Activated CD8-positive, alpha-beta memory T cell treated with anti-CD3 and anti-CD28 coated beads, Interleukin-2, amount 10 ng/mL, durations not matched to agents 7 days and 5 days (primary cell): ENCODE data around the gene BLTP3A. TPM values are rescaled to one million over a fixed set of nuclear protein-coding genes. Genes with fewer than 3 reads are reported as not detected.
"Not testable (repeated sequence)": the region's sequence is repeated elsewhere in the genome, so short reads cannot be mapped to it uniquely, and the experiment has no call there.

Experiments
- ATAC-seq: fragments of 150-1000 bp; cut with Tn5 transposase; one replicate; pipeline ENCODE4 v1.10.0; 2021; ENCODE audit warnings: moderate library complexity
- CTCF ChIA-PET: fragments of 350-600 bp; sonication (Branson Sonifier 250); formaldehyde crosslinking; loops from one replicate; lab custom pipeline; 2021; ENCODE audit warnings: antibody characterized with exemption; lab: Charles Lee
- DNase-seq: peaks from one replicate; pipeline ENCODE4 v3.0.0-alpha.2; 2020
- H3K27ac Mint-ChIP-seq: one replicate; pipeline ENCODE4 v1.8.0; 2021; ENCODE audit warnings: mild to moderate bottlenecking, mixed read lengths
- H3K27me3 Mint-ChIP-seq: one replicate; pipeline ENCODE4 v1.8.0; 2021; ENCODE audit warnings: mixed read lengths
- H3K36me3 Mint-ChIP-seq: one replicate; pipeline ENCODE4 v1.8.0; 2021; ENCODE audit warnings: mild to moderate bottlenecking, mixed read lengths
- H3K4me1 Mint-ChIP-seq: one replicate; pipeline ENCODE4 v1.8.0; 2021; ENCODE audit warnings: mixed read lengths
- H3K4me3 Mint-ChIP-seq: one replicate; pipeline ENCODE4 v1.8.0; 2021; ENCODE audit warnings: mild to moderate bottlenecking, moderate library complexity, mixed read lengths
- H3K9me3 Mint-ChIP-seq: one replicate; pipeline ENCODE4 v1.8.0; 2022; ENCODE audit warnings: low read depth, mixed read lengths
- total RNA-seq, 2 experiments: library from RNA; stranded (reverse); gene quantifications; one replicate each; pipeline ENCODE4 v1.2.3, GENCODE V29; 2021

Gene BLTP3A
- total RNA-seq, 2 experiments from 2014 or later = 14.4 to 15.7 TPM

DNA sequence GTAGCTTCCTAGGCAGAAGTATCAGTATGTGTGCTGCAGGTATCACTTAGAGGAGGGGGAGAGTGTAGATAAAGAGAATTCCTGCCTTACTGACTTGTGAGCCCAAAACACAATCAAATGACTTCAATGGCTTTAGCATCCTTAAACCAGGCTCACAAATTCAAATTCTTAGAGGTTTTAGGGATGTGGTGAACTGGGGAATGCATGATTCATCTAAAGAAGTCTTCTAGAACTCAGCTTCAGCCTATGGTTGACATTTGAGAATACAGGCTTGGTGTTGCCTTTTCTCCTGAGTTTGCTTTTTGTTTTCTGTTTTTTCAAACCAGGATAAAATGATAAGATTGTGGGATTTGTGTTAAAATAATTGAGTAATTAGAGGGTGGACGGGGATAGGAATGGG, 20.2 kb upstream of the BLTP3A start:
- peaks cover 44% of the 10 kb centered on the region for H3K36me3 Mint-ChIP-seq
- H3K27me3 Mint-ChIP-seq = no peaks in the 10 kb centered on the region
- DNase-seq (no peak), ATAC-seq (no peak)
- no peaks in the 10 kb centered on the region for H3K9me3 Mint-ChIP-seq
- CTCF ChIA-PET = no interaction called here
- H3K4me3 Mint-ChIP-seq = no peak overlapping the region
- peaks cover 15% of the 10 kb centered on the region for H3K4me1 Mint-ChIP-seq
- H3K27ac Mint-ChIP-seq = peak overlapping the region; percentile 47

DNA sequence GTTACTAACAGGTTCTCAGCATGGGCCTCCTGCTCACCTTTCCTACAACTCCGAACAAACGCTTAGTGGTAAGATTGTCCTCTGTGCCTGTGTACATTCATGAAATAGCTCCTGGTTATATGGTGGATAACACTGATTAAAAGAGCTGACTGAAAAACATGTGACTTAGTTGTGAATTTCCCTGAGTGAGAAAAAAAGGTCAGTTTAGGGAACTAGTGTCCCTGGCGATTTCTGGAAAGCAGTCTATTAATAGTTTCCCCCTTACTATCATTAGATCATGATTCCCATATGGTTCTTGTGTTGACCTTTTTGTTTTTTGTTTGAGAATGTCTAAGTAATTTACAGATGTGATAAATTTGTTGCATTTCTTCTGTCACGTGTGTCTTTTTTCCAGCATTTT, 18.9 kb upstream of the BLTP3A start:
- CTCF ChIA-PET = interaction anchor here (1.4 kb wide), 1 partner anchor 18 kb away, joined by 4 read pairs; no protein-coding TSS in a partner anchor
- Mint-ChIP-seq H3K27me3 (no peaks in the 10 kb centered on the region), H3K27ac (no peak overlapping the region), H3K9me3 (no peaks in the 10 kb centered on the region), H3K4me1 (peaks cover 15% of the 10 kb centered on the region), H3K4me3 (no peak overlapping the region), H3K36me3 (peaks cover 38% of the 10 kb centered on the region)
- no peak for ATAC-seq
- DNase-seq = no peak

DNA sequence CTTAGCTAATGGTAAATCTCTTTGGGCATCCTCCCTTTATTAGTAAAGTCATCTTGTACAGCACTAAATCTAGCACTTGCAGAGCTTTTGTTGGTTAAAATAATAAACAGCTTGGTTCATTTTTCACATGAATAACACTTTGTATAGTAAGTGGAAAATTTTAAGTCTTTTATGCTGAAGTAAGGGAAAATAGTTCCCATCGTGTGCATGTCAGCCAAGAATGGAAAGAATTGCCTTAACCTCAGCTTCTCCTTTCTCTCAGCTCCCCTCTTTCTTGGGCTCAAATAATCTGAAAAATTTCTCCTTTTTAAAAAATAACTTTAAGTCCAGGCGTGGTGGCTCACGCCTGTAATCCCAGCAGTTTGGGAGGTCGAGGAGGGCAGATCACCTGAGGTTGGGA, 18.0 kb upstream of the BLTP3A start:
- peaks cover 36% of the 10 kb centered on the region for H3K36me3 Mint-ChIP-seq
- ATAC-seq = no peak

DNA sequence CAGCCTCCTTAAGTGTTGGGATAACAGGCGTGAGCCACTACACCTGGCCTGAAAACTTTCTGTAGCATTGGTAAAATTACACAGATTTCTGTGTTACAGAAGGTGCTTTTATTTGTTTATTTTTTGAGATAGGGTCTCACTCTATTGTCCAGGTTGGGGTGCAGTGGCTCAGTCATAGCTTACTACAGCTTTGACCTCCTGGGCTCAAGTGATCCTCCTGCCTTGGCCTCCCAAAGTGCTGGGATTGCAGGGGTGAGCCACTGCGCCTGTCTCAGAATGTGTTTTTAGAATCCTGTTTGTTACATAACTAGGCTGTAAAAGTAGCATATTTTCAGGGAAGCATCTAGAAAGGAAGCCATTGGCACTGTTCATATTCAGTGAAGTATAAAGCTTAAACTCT, 16.9 kb upstream of the BLTP3A start:
- Mint-ChIP-seq H3K27me3 (no peaks in the 10 kb centered on the region), H3K9me3 (no peaks in the 10 kb centered on the region), H3K36me3 (peaks cover 32% of the 10 kb centered on the region), H3K4me1 (peaks cover 17% of the 10 kb centered on the region), H3K27ac (no peak overlapping the region), H3K4me3 (no peak overlapping the region)
- CTCF ChIA-PET = no interaction called here
- ATAC-seq = no peak
- DNase-seq = no peak

More for the DNA sequence above, 18.0 kb upstream of the BLTP3A start:
- no peak overlapping the region for H3K27ac Mint-ChIP-seq
- H3K4me1 Mint-ChIP-seq = peaks cover 17% of the 10 kb centered on the region
- H3K9me3 Mint-ChIP-seq = no peaks in the 10 kb centered on the region
- CTCF ChIA-PET = interaction anchor here (0.6 to 1.4 kb wide), 2 partner anchors 17 to 792 kb away, joined by 3 to 4 read pairs; no protein-coding TSS in a partner anchor
- H3K27me3 Mint-ChIP-seq = no peaks in the 10 kb centered on the region
- no peak overlapping the region for H3K4me3 Mint-ChIP-seq
- DNase-seq = no peak

GRCh38 chr6:34785375-34785774, 6.5 kb upstream of the BLTP3A start:
- H3K4me3 Mint-ChIP-seq, H3K9me3 Mint-ChIP-seq, H3K27me3 Mint-ChIP-seq, H3K27ac Mint-ChIP-seq, H3K36me3 Mint-ChIP-seq, ATAC-seq, CTCF ChIA-PET, H3K4me1 Mint-ChIP-seq, DNase-seq: not testable (repeated sequence)

- DNase-seq, ATAC-seq, H3K4me3 Mint-ChIP-seq, H3K9me3 Mint-ChIP-seq, H3K27me3 Mint-ChIP-seq, CTCF ChIA-PET, H3K27ac Mint-ChIP-seq, H3K36me3 Mint-ChIP-seq: not testable (repeated sequence)
- H3K4me1 Mint-ChIP-seq = peaks cover 11% of the 10 kb centered on the region
These were observed 4.7 kb upstream of the BLTP3A start for GRCh38 chr6:34787152-34787551.

GRCh38 chr6:34788111-34788510, 3.8 kb upstream of the BLTP3A start:
- H3K4me3 Mint-ChIP-seq = no peak overlapping the region
- no peak overlapping the region for H3K27ac Mint-ChIP-seq
- peaks cover 17% of the 10 kb centered on the region for H3K4me1 Mint-ChIP-seq
- ATAC-seq (no peak), DNase-seq (no peak)
- CTCF ChIA-PET = interaction anchor here (1.2 kb wide), 1 partner anchor 9 kb away, joined by 3 read pairs; no protein-coding TSS in a partner anchor
- H3K36me3 Mint-ChIP-seq = no peaks in the 10 kb centered on the region
- no peaks in the 10 kb centered on the region for H3K27me3 Mint-ChIP-seq
- no peaks in the 10 kb centered on the region for H3K9me3 Mint-ChIP-seq

- Mint-ChIP-seq H3K4me1 (peaks cover 24% of the 10 kb centered on the region), H3K27ac (peak overlapping the region; percentile 93), H3K27me3 (no peaks in the 10 kb centered on the region), H3K9me3 (no peaks in the 10 kb centered on the region), H3K36me3 (no peaks in the 10 kb centered on the region), H3K4me3 (peak overlapping the region; percentile 96)
- CTCF ChIA-PET = interaction anchor here (0.8 to 3.3 kb wide), 9 partner anchors 10 to 37 kb away, joined by 3 to 16 read pairs (median 4); partner anchors contain the start of gene SNRPC
- DNase-seq = no peak
- peak; percentile 32 for ATAC-seq
These were observed 651 bp upstream of the BLTP3A start for GRCh38 chr6:34791164-34791700.

- H3K4me3 Mint-ChIP-seq = peak overlapping the region; percentile 96
- peaks cover 24% of the 10 kb centered on the region for H3K4me1 Mint-ChIP-seq
- CTCF ChIA-PET = interaction anchor here (1.0 to 3.3 kb wide), 3 partner anchors 9 to 36 kb away, joined by 3 to 16 read pairs (median 5); partner anchors contain the start of gene SNRPC
- peak overlapping the region; percentile 89 for H3K27ac Mint-ChIP-seq
- peak; percentile 44 for DNase-seq
- H3K9me3 Mint-ChIP-seq = no peaks in the 10 kb centered on the region
- H3K27me3 Mint-ChIP-seq = no peaks in the 10 kb centered on the region
- ATAC-seq = no peak
- no peaks in the 10 kb centered on the region for H3K36me3 Mint-ChIP-seq
These were observed 970 bp downstream of the BLTP3A start for GRCh38 chr6:34792605-34793500.

GRCh38 chr6:34793877-34794276, 2.0 kb downstream of the BLTP3A start:
- Mint-ChIP-seq H3K27ac (no peak overlapping the region), H3K4me3 (peak overlapping the region; percentile 26), H3K4me1 (peaks cover 24% of the 10 kb centered on the region), H3K9me3 (no peaks in the 10 kb centered on the region), H3K36me3 (no peaks in the 10 kb centered on the region), H3K27me3 (no peaks in the 10 kb centered on the region)
- DNase-seq = no peak
- no peak for ATAC-seq
- CTCF ChIA-PET = interaction anchor here (3.3 kb wide), 1 partner anchor 37 kb away, joined by 16 read pairs; the partner anchor contains the start of gene SNRPC

DNA sequence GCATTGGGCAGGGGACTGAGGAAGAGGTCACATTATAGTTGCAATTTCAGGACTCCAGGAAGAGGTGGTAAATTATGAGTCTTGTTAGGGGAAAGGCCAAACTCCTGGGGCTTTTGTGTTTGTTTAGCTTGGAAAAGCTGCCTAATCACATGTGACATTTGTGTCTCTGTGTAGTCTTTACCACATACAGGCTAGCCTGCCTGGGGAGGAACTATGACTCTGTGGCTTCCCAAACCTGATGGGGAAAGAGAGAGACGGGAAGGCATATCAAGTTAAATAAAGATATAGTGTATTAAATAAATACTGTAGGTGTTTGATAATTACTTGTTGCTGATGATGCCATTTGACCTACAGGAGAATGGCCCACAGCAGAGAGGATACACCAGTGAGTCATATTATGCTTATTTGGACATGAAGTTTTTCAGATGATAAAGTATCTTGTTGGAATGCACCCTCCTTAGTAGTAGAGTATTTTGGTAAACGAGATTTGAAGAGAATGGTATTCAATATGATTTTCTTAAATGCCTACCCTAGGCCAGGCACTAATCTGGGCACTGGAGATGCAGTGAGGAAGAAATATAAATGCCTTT, 4.0 kb downstream of the BLTP3A start:
- ATAC-seq (no peak), DNase-seq (no peak)
- Mint-ChIP-seq H3K9me3 (no peaks in the 10 kb centered on the region), H3K36me3 (no peaks in the 10 kb centered on the region), H3K4me3 (no peak overlapping the region), H3K27ac (no peak overlapping the region), H3K4me1 (peaks cover 20% of the 10 kb centered on the region), H3K27me3 (no peaks in the 10 kb centered on the region)
- CTCF ChIA-PET = no interaction called here

DNA sequence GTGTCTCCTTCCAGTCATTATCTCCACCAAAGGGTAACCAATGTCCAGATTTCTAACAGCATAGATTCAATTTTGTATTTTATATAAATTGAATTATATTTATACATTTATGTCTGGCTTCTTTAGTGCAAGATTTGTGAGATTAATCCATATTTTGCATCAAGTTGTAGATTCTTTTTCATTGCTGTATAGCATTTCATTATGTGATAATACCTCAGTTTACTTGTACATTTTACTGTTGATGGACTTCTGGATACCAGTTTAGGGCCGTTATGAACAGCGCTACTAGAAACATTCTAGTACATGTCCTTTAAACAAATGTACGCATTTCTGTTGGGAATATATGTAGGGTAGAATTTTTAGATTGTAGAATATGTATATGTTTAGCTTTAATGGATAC, 6.2 kb downstream of the BLTP3A start:
- CTCF ChIA-PET = no interaction called here
- no peaks in the 10 kb centered on the region for H3K27me3 Mint-ChIP-seq
- no peak for DNase-seq
- ATAC-seq = no peak
- H3K4me3 Mint-ChIP-seq = no peak overlapping the region
- no peaks in the 10 kb centered on the region for H3K36me3 Mint-ChIP-seq
- peaks cover 8% of the 10 kb centered on the region for H3K4me1 Mint-ChIP-seq
- H3K9me3 Mint-ChIP-seq = no peaks in the 10 kb centered on the region
- no peak overlapping the region for H3K27ac Mint-ChIP-seq

GRCh38 chr6:34799547-34799946, 7.7 kb downstream of the BLTP3A start:
- Mint-ChIP-seq H3K9me3 (no peaks in the 10 kb centered on the region), H3K27ac (no peak overlapping the region), H3K27me3 (no peaks in the 10 kb centered on the region), H3K36me3 (no peaks in the 10 kb centered on the region), H3K4me3 (no peak overlapping the region), H3K4me1 (no peaks in the 10 kb centered on the region)
- no peak for ATAC-seq
- CTCF ChIA-PET = no interaction called here
- no peak for DNase-seq
